B cell (primary cell): Measurements from ENCODE around the gene GPR87. TPM values are rescaled to one million over a fixed set of nuclear protein-coding genes. Genes with fewer than 3 reads are reported as not detected.

Experiments used
- ATAC-seq: fragments of 200-7000 bp; cut with Tn5 transposase; one replicate; pipeline ENCODE4 v1.10.0; 2021; ENCODE audit warnings: low read depth, mild to moderate bottlenecking, moderate number of reproducible peaks, moderate library complexity
- CTCF ChIA-PET: fragments of 350-600 bp; sonication (Branson Sonifier 250); formaldehyde crosslinking; loops from one replicate; lab custom pipeline; 2021; ENCODE audit warnings: antibody characterized with exemption, inconsistent platforms; lab: Charles Lee
- POLR2A ChIA-PET: fragments of 350-600 bp; sonication (Branson Sonifier 250); formaldehyde crosslinking; loops from one replicate; lab custom pipeline; 2021; ENCODE audit warnings: antibody characterized with exemption; lab: Charles Lee
- DNase-seq: peaks from one replicate; pipeline ENCODE4 v3.0.0; 2013
- H2AFZ ChIP-seq: 2 replicates; pipeline ENCODE4 v1.6.1; 2012; ENCODE audit warnings: mild to moderate bottlenecking, low read depth, low read length; ENCODE audit not compliant: insufficient read depth, poor library complexity, severe bottlenecking
- H3K27ac ChIP-seq, 2 donors: 1 replicate in 1 of 2; 2 replicates in 1 of 2; pipeline ENCODE4 v1.5.1; 2012 to 2013; ENCODE audit warnings: low read length in 2 of 2, mild to moderate bottlenecking in 2 of 2, moderate library complexity in 1 of 2
- H3K27me3 ChIP-seq, 4 experiments: fragments of 200-600 bp in 1 of 4; sonication (generic) in 1 of 4; replicated peaks in 1 of 4; 1 replicate in 2 of 4; 2 replicates in 2 of 4; pipeline versions ENCODE4 v1.6.1 to v1.7.0; 2013 to 2016; ENCODE audit warnings: low read length in 3 of 4, mild to moderate bottlenecking in 2 of 4, mixed read lengths in 1 of 4, moderate library complexity in 1 of 4; ENCODE audit not compliant: insufficient read depth in 4 of 4, control insufficient read depth in 3 of 4; ENCODE audit errors: control extremely low read depth in 1 of 4
- H3K36me3 ChIP-seq, 2 experiments: replicated peaks in 1 of 2; 1 replicate in 1 of 2; 2 replicates in 1 of 2; pipeline versions ENCODE4 v1.6.1 to v1.7.1; 2013; ENCODE audit warnings: low read length in 1 of 2; ENCODE audit not compliant: insufficient read depth in 2 of 2, control insufficient read depth in 1 of 2; ENCODE audit errors: control extremely low read depth in 1 of 2, extremely low read depth in 1 of 2
- H3K4me1 ChIP-seq, 2 donors: fragments of 200-600 bp in 1 of 2; sonication (generic) in 1 of 2; 1 replicate in 1 of 2; 2 replicates in 1 of 2; pipeline versions ENCODE4 v1.5.1 to v1.6.1; 2013 to 2017; ENCODE audit warnings: low read length in 2 of 2; ENCODE audit not compliant: control insufficient read depth in 2 of 2, insufficient read depth in 2 of 2
- H3K4me2 ChIP-seq: replicated peaks from 2 replicates; pipeline ENCODE3; 2012; ENCODE audit warnings: mild to moderate bottlenecking, low read depth, low read length; ENCODE audit not compliant: poor library complexity, severe bottlenecking
- H3K4me3 ChIP-seq, 5 experiments: fragments of 200-600 bp in 1 of 5; sonication (generic) in 1 of 5; 1 replicate in 3 of 5; 2 replicates in 2 of 5; pipeline versions ENCODE4 v1.5.1 to v1.7.0; 2011 to 2016; ENCODE audit warnings: low read length in 4 of 5, mild to moderate bottlenecking in 4 of 5, low read depth in 2 of 5, control low read depth in 1 of 5, moderate library complexity in 1 of 5; ENCODE audit not compliant: insufficient read depth in 1 of 5; ENCODE audit errors: control extremely low read depth in 1 of 5, extremely low read depth in 1 of 5
- H3K79me2 ChIP-seq: fragments of 200-600 bp; sonication (generic); one replicate; pipeline ENCODE4 v1.6.0; 2016; ENCODE audit warnings: low read length; ENCODE audit not compliant: control insufficient read depth, insufficient read depth
- H3K9ac ChIP-seq: fragments of 200-600 bp; sonication (generic); 2 replicates; pipeline ENCODE4 v1.6.1; 2017; ENCODE audit warnings: mild to moderate bottlenecking, low read length, moderate library complexity
- H3K9me3 ChIP-seq, 3 donors: one replicate each; pipeline versions ENCODE4 v1.6.1 to v1.7.1; 2013; ENCODE audit warnings: low read length in 2 of 3; ENCODE audit not compliant: control insufficient read depth in 2 of 3, insufficient read depth in 1 of 3; ENCODE audit errors: control extremely low read depth in 1 of 3
- H4K20me1 ChIP-seq: 2 replicates; pipeline ENCODE4 v1.6.0; 2012; ENCODE audit warnings: mild to moderate bottlenecking, low read length; ENCODE audit not compliant: insufficient read depth, control insufficient read depth, poor library complexity, severe bottlenecking
- H3K27ac Mint-ChIP-seq: one replicate; pipeline ENCODE4 v1.8.0; 2021; ENCODE audit warnings: mixed read lengths
- H3K27me3 Mint-ChIP-seq: one replicate; pipeline ENCODE4 v1.8.0; 2021; ENCODE audit warnings: mixed read lengths
- H3K4me1 Mint-ChIP-seq: one replicate; pipeline ENCODE4 v1.8.0; 2021; ENCODE audit warnings: mixed read lengths
- H3K4me3 Mint-ChIP-seq: one replicate; pipeline ENCODE4 v1.8.0; 2021; ENCODE audit warnings: mixed read lengths
- H3K9me3 Mint-ChIP-seq: one replicate; pipeline ENCODE4 v1.8.0; 2022; ENCODE audit warnings: mixed read lengths; ENCODE audit not compliant: insufficient read depth
- EZH2 ChIP-seq: IDR thresholded peaks from 2 replicates; pipeline ENCODE4 v1.6.1; 2012; ENCODE audit warnings: borderline replicate concordance, low read depth, mild to moderate bottlenecking, moderate library complexity, low read length; ENCODE audit not compliant: insufficient read depth, poor library complexity, severe bottlenecking
- WGBS: methylation state at CpG from one replicate; pipeline ENCODE4 v1.1.5; 2013; ENCODE audit warnings: missing lambda C conversion rate; ENCODE audit not compliant: insufficient coverage; 5-methylcytosine and 5-hydroxymethylcytosine counted together
- intact Hi-C: fragments of 100-400 bp; cut with micrococcal nuclease; formaldehyde crosslinking; loops from one replicate; pipeline ENCODE4 v1.10.0; 2022
- polyA plus RNA-seq: library from polyadenylated mRNA; depleted of rRNA; stranded (reverse); fragments of >200 nt; gene quantifications from 2 replicates; pipeline ENCODE4 v1.2.3, GENCODE V29; 2012
- total RNA-seq, 2 donors: library from RNA; stranded (reverse); fragments of 120-200 nt in 1 of 2; gene quantifications; 1 replicate in 1 of 2; 2 replicates in 1 of 2; pipeline versions ENCODE4 v1.2.3 to v1.2.4, GENCODE V29; 2013 to 2022
- TF ChIP-seq, protein P1 (sequence below): fragments of 200-600 bp; IDR thresholded peaks from one replicate; pipeline ENCODE4 v1.8.0; 2022; ENCODE audit warnings: antibody characterized with exemption, mild to moderate bottlenecking

Gene GPR87
- total and polyA plus RNA-seq, 2 donors (not counting 1 experiment from before 2014, with no cell fraction given): not detected

DNA sequence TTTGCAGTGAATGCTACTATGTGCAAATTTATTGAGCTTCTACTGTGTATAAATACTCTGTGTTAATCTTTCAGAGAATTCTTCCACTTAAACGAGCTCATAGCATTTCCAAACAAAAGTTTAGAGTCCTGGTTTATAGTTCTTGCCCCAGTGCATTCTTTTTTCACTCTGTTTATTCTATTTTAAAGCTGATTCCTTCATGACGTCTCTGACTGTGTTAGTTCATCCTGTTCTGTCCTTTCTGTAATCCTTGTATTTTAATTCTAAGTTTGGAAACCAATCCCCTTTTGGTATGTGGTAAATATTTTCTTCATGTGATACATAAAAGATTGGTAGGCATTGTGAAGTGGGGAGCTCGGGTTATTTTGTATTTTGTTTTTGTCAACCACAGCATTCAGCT is 57.0 kb downstream of the GPR87 start:
- no peaks in the 10 kb centered on the region for H3K27me3 ChIP-seq
- intact Hi-C loops: loop anchor here (10.0 kb wide), 1 partner anchor 875 kb away; no protein-coding TSS in a partner anchor
- DNase-seq: no peak
- no peaks in the 10 kb centered on the region for H4K20me1 ChIP-seq
- H3K79me2 ChIP-seq: peaks cover 55% of the 10 kb centered on the region
- peaks cover 17% of the 10 kb centered on the region for H3K4me1 Mint-ChIP-seq
- H3K27me3 Mint-ChIP-seq: no peaks in the 10 kb centered on the region
- no peak overlapping the region for H3K27ac Mint-ChIP-seq
- no peak overlapping the region for H3K9ac ChIP-seq
- no peak overlapping the region for H3K4me3 ChIP-seq
- H3K4me2 ChIP-seq: no peak overlapping the region
- ChIA-PET CTCF (interaction anchor here (0.6 to 10.0 kb wide), 3 partner anchors 17 to 92 kb away, joined by 3 to 105 read pairs (median 4); no protein-coding TSS in a partner anchor), POLR2A (interaction anchor here (0.5 kb wide), 1 partner anchor 1166 kb away, joined by 6 read pairs; no protein-coding TSS in a partner anchor)
- no peak overlapping the region for H3K4me3 Mint-ChIP-seq
- H2AFZ ChIP-seq: no peak overlapping the region
- peaks cover 2 to 3% of the 10 kb centered on the region in 2 donors for H3K4me1 ChIP-seq
- no peak overlapping the region for H3K27ac ChIP-seq
- no peak for TF ChIP-seq EZH2
- TF ChIP-seq, protein P1, sequence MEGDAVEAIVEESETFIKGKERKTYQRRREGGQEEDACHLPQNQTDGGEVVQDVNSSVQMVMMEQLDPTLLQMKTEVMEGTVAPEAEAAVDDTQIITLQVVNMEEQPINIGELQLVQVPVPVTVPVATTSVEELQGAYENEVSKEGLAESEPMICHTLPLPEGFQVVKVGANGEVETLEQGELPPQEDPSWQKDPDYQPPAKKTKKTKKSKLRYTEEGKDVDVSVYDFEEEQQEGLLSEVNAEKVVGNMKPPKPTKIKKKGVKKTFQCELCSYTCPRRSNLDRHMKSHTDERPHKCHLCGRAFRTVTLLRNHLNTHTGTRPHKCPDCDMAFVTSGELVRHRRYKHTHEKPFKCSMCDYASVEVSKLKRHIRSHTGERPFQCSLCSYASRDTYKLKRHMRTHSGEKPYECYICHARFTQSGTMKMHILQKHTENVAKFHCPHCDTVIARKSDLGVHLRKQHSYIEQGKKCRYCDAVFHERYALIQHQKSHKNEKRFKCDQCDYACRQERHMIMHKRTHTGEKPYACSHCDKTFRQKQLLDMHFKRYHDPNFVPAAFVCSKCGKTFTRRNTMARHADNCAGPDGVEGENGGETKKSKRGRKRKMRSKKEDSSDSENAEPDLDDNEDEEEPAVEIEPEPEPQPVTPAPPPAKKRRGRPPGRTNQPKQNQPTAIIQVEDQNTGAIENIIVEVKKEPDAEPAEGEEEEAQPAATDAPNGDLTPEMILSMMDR: no peak
- no peaks in the 10 kb centered on the region for H3K9me3 Mint-ChIP-seq
- 89% methylated on average over 1 of the region's 3 CpGs for WGBS
- peaks cover 0 to 1% of the 10 kb centered on the region in 2 experiments for H3K36me3 ChIP-seq
- H3K9me3 ChIP-seq: no peaks in the 10 kb centered on the region
- ATAC-seq: no peak

DNA sequence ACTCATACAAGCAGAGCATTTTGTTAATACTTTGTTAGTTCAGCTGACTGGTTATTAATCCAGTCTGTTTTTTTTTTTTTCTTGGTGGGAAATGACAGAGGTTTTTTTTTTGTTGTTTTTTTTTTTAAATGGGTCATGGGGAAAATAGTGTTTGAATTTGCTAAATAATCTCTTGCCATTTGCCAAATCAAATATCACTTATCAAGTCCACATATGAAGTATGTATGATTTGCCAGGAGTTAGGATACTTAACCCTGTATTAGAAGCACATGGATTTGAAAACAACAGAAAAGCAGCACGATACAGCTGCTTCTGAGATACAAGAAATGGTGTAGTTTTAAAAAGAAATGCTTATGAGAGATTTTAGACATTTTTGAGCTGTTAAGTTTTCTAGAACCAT is 59.9 kb downstream of the GPR87 start:
- ChIA-PET POLR2A (interaction anchor here (0.6 kb wide), 1 partner anchor 20 kb away, joined by 5 read pairs; no protein-coding TSS in a partner anchor), CTCF (interaction anchor here (0.5 to 2.0 kb wide), 6 partner anchors 8 to 89 kb away, joined by 3 to 10 read pairs (median 3); no protein-coding TSS in a partner anchor)
- no peaks in the 10 kb centered on the region for H3K9me3 ChIP-seq
- no peak overlapping the region for H3K4me3 ChIP-seq
- ATAC-seq (no peak), DNase-seq (no peak)
- 100% methylated on average over 1 of the region's 1 CpG for WGBS
- no peak overlapping the region for H3K4me2 ChIP-seq
- H3K4me1 ChIP-seq: no peaks in the 10 kb centered on the region
- no peak overlapping the region for H3K27ac Mint-ChIP-seq
- H3K27ac ChIP-seq: no peak overlapping the region
- H3K36me3 ChIP-seq: peaks cover 0 to 1% of the 10 kb centered on the region in 2 experiments
- H3K79me2 ChIP-seq: peaks cover 38% of the 10 kb centered on the region
- TF ChIP-seq EZH2: no peak
- TF ChIP-seq, protein P1: no peak
- no peak overlapping the region for H3K4me3 Mint-ChIP-seq
- intact Hi-C loops: no loop called here
- no peak overlapping the region for H3K9ac ChIP-seq
- no peaks in the 10 kb centered on the region for H4K20me1 ChIP-seq
- no peak overlapping the region for H2AFZ ChIP-seq
- H3K27me3 ChIP-seq: no peaks in the 10 kb centered on the region
- H3K4me1 Mint-ChIP-seq: peaks cover 4% of the 10 kb centered on the region
- no peaks in the 10 kb centered on the region for H3K9me3 Mint-ChIP-seq
- no peaks in the 10 kb centered on the region for H3K27me3 Mint-ChIP-seq
